Mesendoderm (in vitro differentiated cells): ENCODE data around the gene STX5.
A peak's percentile ranks its signal among the peaks of the same experiment; 100 is the strongest.

Experiments used
- DNase-seq: peaks from one replicate; pipeline ENCODE4 v3.0.0; 2013
- H2AK5ac ChIP-seq: 2 replicates; pipeline ENCODE4 v1.6.1; 2013; ENCODE audit warnings: low read length, inconsistent platforms
- H2BK120ac ChIP-seq: 2 replicates; pipeline ENCODE4 v1.6.1; 2013; ENCODE audit warnings: low read depth, mild to moderate bottlenecking, low read length, moderate library complexity, mixed read lengths
- H2BK15ac ChIP-seq: replicated peaks from 2 replicates; pipeline ENCODE4 v1.6.1; 2013; ENCODE audit warnings: low read depth, mild to moderate bottlenecking, moderate library complexity
- H2BK5ac ChIP-seq: 2 replicates; pipeline ENCODE4 v1.6.1; 2013; ENCODE audit warnings: low read length, inconsistent platforms
- H3K18ac ChIP-seq: 2 replicates; pipeline ENCODE4 v1.6.1; 2013; ENCODE audit warnings: mild to moderate bottlenecking, low read length, mixed read lengths
- H3K23ac ChIP-seq: one replicate; pipeline ENCODE4 v1.6.1; 2013; ENCODE audit warnings: low read length
- H3K27ac ChIP-seq: 2 replicates; pipeline ENCODE4 v1.5.1; 2013; ENCODE audit warnings: low read depth, mild to moderate bottlenecking, inconsistent platforms, low read length, moderate library complexity
- H3K27me3 ChIP-seq: 2 replicates; pipeline ENCODE4 v1.6.1; 2013; ENCODE audit warnings: low read length, control low read depth, mild to moderate bottlenecking, inconsistent platforms; ENCODE audit not compliant: insufficient read depth, poor library complexity
- H3K36me3 ChIP-seq: 2 replicates; pipeline ENCODE4 v1.6.1; 2013; ENCODE audit warnings: low read length, inconsistent platforms; ENCODE audit not compliant: control insufficient read depth, insufficient read depth
- H3K4ac ChIP-seq: one replicate; pipeline ENCODE4 v1.6.1; 2013; ENCODE audit warnings: low read depth, mild to moderate bottlenecking, low read length, moderate library complexity
- H3K4me1 ChIP-seq: 2 replicates; pipeline ENCODE4 v1.6.1; 2013; ENCODE audit warnings: low read depth, low read length, inconsistent platforms; ENCODE audit not compliant: control insufficient read depth
- H3K4me2 ChIP-seq: 2 replicates; pipeline ENCODE4 v1.6.1; 2013; ENCODE audit warnings: low read length
- H3K4me3 ChIP-seq: 2 replicates; pipeline ENCODE4 v1.5.1; 2013; ENCODE audit warnings: mild to moderate bottlenecking, low read length
- H3K56ac ChIP-seq: one replicate; pipeline ENCODE4 v1.6.1; 2013; ENCODE audit warnings: low read length
- H3K79me1 ChIP-seq: 2 replicates; pipeline ENCODE4 v1.6.1; 2013; ENCODE audit warnings: low read length, inconsistent platforms
- H3K79me2 ChIP-seq: 2 replicates; pipeline ENCODE4 v1.6.1; 2013; ENCODE audit warnings: mild to moderate bottlenecking, low read length; ENCODE audit not compliant: control insufficient read depth, insufficient read depth
- H3K9ac ChIP-seq: 2 replicates; pipeline ENCODE4 v1.6.1; 2013; ENCODE audit warnings: low read length, inconsistent platforms
- H4K5ac ChIP-seq: one replicate; pipeline ENCODE4 v1.6.1; 2013; ENCODE audit warnings: low read length
- H4K8ac ChIP-seq: one replicate; pipeline ENCODE4 v1.6.1; 2013; ENCODE audit warnings: low read depth, mild to moderate bottlenecking, control low read depth, low read length, moderate library complexity
- WGBS: extraction: QIAGEN DNeasy Blood & Tissue Kit; methylation state at CpG from one replicate; pipeline ENCODE4 v1.1.7; 2013; ENCODE audit warnings: low lambda C conversion rate, missing lambda C conversion rate; ENCODE audit not compliant: insufficient coverage; ENCODE audit errors: extremely low coverage; 5-methylcytosine and 5-hydroxymethylcytosine counted together

STX5 gene

DNA sequence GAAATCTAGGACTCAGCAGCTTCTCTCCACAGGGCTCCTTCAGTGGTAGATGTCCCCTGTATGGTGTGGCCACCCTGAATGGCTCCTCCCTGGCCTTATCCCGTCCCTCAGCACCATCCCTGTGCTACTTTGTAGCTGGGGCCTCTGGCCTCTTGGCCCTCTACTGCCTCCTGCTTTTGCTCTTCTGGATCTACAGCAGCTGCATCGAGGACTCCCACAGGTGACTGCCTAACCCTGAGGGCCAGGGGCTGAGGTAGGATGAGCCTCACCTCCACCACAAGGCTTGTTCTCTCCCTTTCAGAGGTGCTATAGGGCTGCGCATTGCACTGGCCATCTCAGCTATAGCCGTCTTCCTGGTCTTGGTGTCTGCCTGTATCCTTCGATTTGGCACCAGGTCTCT, 42.9 kb downstream of the STX5 start:
- H3K4ac ChIP-seq, result no peak overlapping the region
- no peaks in the 10 kb centered on the region for H3K27me3 ChIP-seq
- peaks cover 10% of the 10 kb centered on the region for H3K36me3 ChIP-seq
- H4K5ac ChIP-seq, result no peak overlapping the region
- H3K4me2 ChIP-seq, result no peak overlapping the region
- H4K8ac ChIP-seq, result no peak overlapping the region
- no peak overlapping the region for H3K18ac ChIP-seq
- peak; percentile 55 for DNase-seq
- H2BK120ac ChIP-seq, result no peak overlapping the region
- peaks cover 5% of the 10 kb centered on the region for H3K4me1 ChIP-seq
- H3K79me2 ChIP-seq, result peaks cover 28% of the 10 kb centered on the region
- H3K23ac ChIP-seq, result no peak overlapping the region
- H2BK5ac ChIP-seq, result no peak overlapping the region
- H3K56ac ChIP-seq, result peak overlapping the region; percentile 57
- no peak overlapping the region for H3K9ac ChIP-seq
- no CpG with 5 or more reads among the region's 5 CpGs for WGBS
- H3K27ac ChIP-seq, result no peak overlapping the region
- H3K4me3 ChIP-seq, result no peak overlapping the region
- H2AK5ac ChIP-seq, result no peak overlapping the region
- H2BK15ac ChIP-seq, result no peak overlapping the region
- H3K79me1 ChIP-seq, result peaks cover 16% of the 10 kb centered on the region

- H3K27me3 ChIP-seq, result no peaks in the 10 kb centered on the region
- H4K8ac ChIP-seq, result no peak within 1 kb of the TSS
- H3K4ac ChIP-seq, result peak within 1 kb of the TSS; percentile 61
- DNase-seq, result peak; percentile 99
- peak within 1 kb of the TSS; percentile 31 for H2AK5ac ChIP-seq
- H2BK5ac ChIP-seq, result peak within 1 kb of the TSS; percentile 57
- H4K5ac ChIP-seq, result peak within 1 kb of the TSS; percentile 17
- no CpG with 5 or more reads among the region's 88 CpGs for WGBS
- H3K56ac ChIP-seq, result peak within 1 kb of the TSS; percentile 100
- H2BK120ac ChIP-seq, result no peak within 1 kb of the TSS
- H3K79me2 ChIP-seq, result peaks cover 28% of the 10 kb centered on the region
- H2BK15ac ChIP-seq, result no peak within 1 kb of the TSS
- peak within 1 kb of the TSS; percentile 90 for H3K9ac ChIP-seq
- H3K23ac ChIP-seq, result peak within 1 kb of the TSS; percentile 91
- peak within 1 kb of the TSS; percentile 52 for H3K18ac ChIP-seq
- H3K79me1 ChIP-seq, result peaks cover 16% of the 10 kb centered on the region
- peaks cover 10% of the 10 kb centered on the region for H3K36me3 ChIP-seq
- H3K4me3 ChIP-seq, result peak within 1 kb of the TSS; percentile 94
- H3K4me1 ChIP-seq, result peaks cover 5% of the 10 kb centered on the region
- H3K4me2 ChIP-seq, result peak within 1 kb of the TSS; percentile 91
- H3K27ac ChIP-seq, result peak within 1 kb of the TSS; percentile 89
Observed at GRCh38 chr11:62787005-62787759, 44.7 kb downstream of the STX5 start, which contains the start of gene TMEM179B. TSS of gene TMEM179B (plus strand) at chr11:62787402. CDS start at chr11:62787432, 30 bp downstream.

DNA sequence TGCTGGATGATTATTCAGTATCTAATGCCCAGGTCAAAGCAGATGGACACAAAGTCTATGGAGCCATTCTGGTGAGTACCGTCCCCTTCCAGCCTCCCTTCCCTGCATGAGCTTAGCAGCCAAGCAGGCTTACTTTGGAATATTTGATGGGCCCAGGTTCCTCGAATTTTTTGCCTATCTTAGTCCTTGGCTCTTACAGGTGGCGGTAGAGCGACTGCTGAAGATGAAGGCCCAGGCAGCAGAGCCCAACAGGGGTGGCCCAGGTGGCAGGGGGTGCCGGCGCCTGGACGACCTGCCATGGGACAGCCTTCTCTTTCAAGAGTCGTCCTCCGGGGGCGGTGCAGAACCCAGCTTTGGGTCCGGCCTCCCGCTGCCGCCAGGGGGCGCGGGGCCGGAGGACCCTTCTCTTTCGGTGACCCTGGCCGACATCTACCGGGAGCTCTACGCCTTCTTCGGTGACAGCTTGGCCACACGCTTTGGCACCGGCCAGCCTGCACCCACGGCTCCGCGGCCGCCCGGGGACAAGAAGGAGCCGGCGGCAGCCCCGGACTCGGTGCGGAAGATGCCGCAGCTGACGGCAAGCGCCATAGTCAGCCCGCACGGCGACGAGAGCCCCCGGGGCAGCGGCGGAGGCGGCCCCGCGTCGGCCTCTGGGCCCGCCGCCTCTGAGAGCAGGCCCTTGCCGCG, 45.4 kb downstream of the STX5 start:
- Histone ChIP-seq H4K5ac (no peak overlapping the region), H3K27ac (peak overlapping the region; percentile 89), H3K56ac (peak overlapping the region; percentile 96), H3K79me2 (peaks cover 26% of the 10 kb centered on the region), H3K23ac (no peak overlapping the region), H2BK5ac (no peak overlapping the region), H3K4ac (peak overlapping the region; percentile 61), H3K9ac (peak overlapping the region; percentile 89), H2BK15ac (no peak overlapping the region), H3K27me3 (no peaks in the 10 kb centered on the region), H2BK120ac (no peak overlapping the region), H3K4me2 (peak overlapping the region; percentile 81), H3K18ac (peak overlapping the region; percentile 52), H4K8ac (no peak overlapping the region), H3K4me1 (peaks cover 5% of the 10 kb centered on the region), H3K36me3 (peaks cover 10% of the 10 kb centered on the region), H3K4me3 (peak overlapping the region; percentile 58), H3K79me1 (peaks cover 15% of the 10 kb centered on the region), H2AK5ac (peak overlapping the region; percentile 39)
- DNase-seq, result peak; percentile 95
- WGBS, result no CpG with 5 or more reads among the region's 51 CpGs

DNA sequence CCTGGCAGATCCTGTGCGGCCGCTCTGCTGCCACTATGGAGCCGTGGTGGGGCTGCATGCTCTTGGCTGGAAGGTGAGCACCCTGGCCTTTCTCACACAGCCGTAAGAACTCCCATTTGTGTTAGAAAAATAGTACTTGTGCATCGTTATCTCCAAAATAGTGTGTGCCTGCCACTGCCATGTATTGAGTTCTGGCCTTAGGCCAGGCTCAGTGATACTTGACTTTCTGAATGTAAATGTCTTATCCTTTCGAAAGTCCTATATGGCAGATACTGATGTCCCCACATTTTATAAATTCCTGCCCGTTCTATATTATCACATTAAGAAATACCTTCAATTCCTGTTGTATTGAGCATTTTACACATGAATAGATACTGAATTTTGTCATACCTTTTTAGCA, 49.1 kb downstream of the STX5 start:
- no peak overlapping the region for H3K4me3 ChIP-seq
- H3K18ac ChIP-seq, result no peak overlapping the region
- H2BK15ac ChIP-seq, result no peak overlapping the region
- no peak overlapping the region for H3K9ac ChIP-seq
- H2BK120ac ChIP-seq, result no peak overlapping the region
- no peaks in the 10 kb centered on the region for H3K79me2 ChIP-seq
- no peak overlapping the region for H3K27ac ChIP-seq
- no peak overlapping the region for H4K8ac ChIP-seq
- peaks cover 3% of the 10 kb centered on the region for H3K4me1 ChIP-seq
- no peak overlapping the region for H3K23ac ChIP-seq
- H3K4me2 ChIP-seq, result no peak overlapping the region
- H3K36me3 ChIP-seq, result peaks cover 4% of the 10 kb centered on the region
- peaks cover 1% of the 10 kb centered on the region for H3K79me1 ChIP-seq
- no peak overlapping the region for H2BK5ac ChIP-seq
- no peak for DNase-seq
- no peak overlapping the region for H4K5ac ChIP-seq
- H3K4ac ChIP-seq, result no peak overlapping the region
- no peak overlapping the region for H3K56ac ChIP-seq
- WGBS, result no CpG with 5 or more reads among the region's 7 CpGs
- H2AK5ac ChIP-seq, result no peak overlapping the region
- no peaks in the 10 kb centered on the region for H3K27me3 ChIP-seq

GRCh38 chr11:62778441-62778840, 53.4 kb downstream of the STX5 start:
- H3K23ac ChIP-seq, result no peak overlapping the region
- H3K56ac ChIP-seq, result no peak overlapping the region
- H2AK5ac ChIP-seq, result no peak overlapping the region
- no peak overlapping the region for H3K27ac ChIP-seq
- no peak overlapping the region for H4K8ac ChIP-seq
- H3K4ac ChIP-seq, result no peak overlapping the region
- peaks cover 8% of the 10 kb centered on the region for H3K36me3 ChIP-seq
- H2BK120ac ChIP-seq, result no peak overlapping the region
- peaks cover 2% of the 10 kb centered on the region for H3K79me2 ChIP-seq
- no peak overlapping the region for H2BK5ac ChIP-seq
- H3K27me3 ChIP-seq, result no peaks in the 10 kb centered on the region
- peaks cover 5% of the 10 kb centered on the region for H3K79me1 ChIP-seq
- H3K18ac ChIP-seq, result no peak overlapping the region
- no peak for DNase-seq
- H3K4me3 ChIP-seq, result no peak overlapping the region
- no peak overlapping the region for H3K9ac ChIP-seq
- no peak overlapping the region for H3K4me2 ChIP-seq
- no CpG with 5 or more reads among the region's 3 CpGs for WGBS
- no peaks in the 10 kb centered on the region for H3K4me1 ChIP-seq
- no peak overlapping the region for H4K5ac ChIP-seq
- no peak overlapping the region for H2BK15ac ChIP-seq
